Astrocyte (in vitro differentiated cells and primary cell): ENCODE data around the gene PGM2L1. TPM values are rescaled to one million over a fixed set of nuclear protein-coding genes. Genes with fewer than 3 reads are reported as not detected.

Source experiments
- DNase-seq: peaks from one replicate; pipeline ENCODE4 v3.0.0-alpha.2; 2010; ENCODE audit warnings: low read depth
- FAIRE-seq: peaks from 2 replicates; lab custom pipeline; 2011; peaks lifted over from hg19 to GRCh38; lab: Jason Lieb, UNC
- H2AFZ ChIP-seq: 2 replicates; pipeline ENCODE4 v1.6.0; 2012; ENCODE audit warnings: low read depth, low read length, inconsistent platforms
- H3K27ac ChIP-seq: 2 replicates; pipeline ENCODE4 v1.5.1; 2011; ENCODE audit warnings: low read depth, low read length, inconsistent platforms
- H3K27me3 ChIP-seq: 2 replicates; pipeline ENCODE4 v1.6.0; 2011; ENCODE audit warnings: low read length, inconsistent platforms; ENCODE audit not compliant: insufficient read depth
- H3K36me3 ChIP-seq: 2 replicates; pipeline ENCODE4 v1.5.1; 2011; ENCODE audit warnings: low read length, inconsistent platforms; ENCODE audit not compliant: insufficient read depth
- H3K4me1 ChIP-seq: 2 replicates; pipeline ENCODE4 v1.5.1; 2011; ENCODE audit warnings: low read length, inconsistent platforms; ENCODE audit not compliant: insufficient read depth
- H3K4me2 ChIP-seq: 2 replicates; pipeline ENCODE4 v1.6.0; 2012; ENCODE audit warnings: low read length, inconsistent platforms
- H3K4me3 ChIP-seq: 2 replicates; pipeline ENCODE4 v1.5.1; 2011; ENCODE audit warnings: low read depth, mild to moderate bottlenecking, low read length, inconsistent platforms; ENCODE audit not compliant: insufficient read depth
- H3K79me2 ChIP-seq: 2 replicates; pipeline ENCODE4 v1.6.0; 2012; ENCODE audit warnings: mild to moderate bottlenecking, low read length, inconsistent platforms; ENCODE audit not compliant: insufficient read depth
- H3K9ac ChIP-seq: 2 replicates; pipeline ENCODE4 v1.6.0; 2012; ENCODE audit warnings: mild to moderate bottlenecking, low read length, inconsistent platforms
- H3K9me3 ChIP-seq: 2 replicates; pipeline ENCODE4 v1.5.1; 2012; ENCODE audit warnings: low read depth, mild to moderate bottlenecking, low read length, inconsistent platforms; ENCODE audit not compliant: insufficient read depth
- H4K20me1 ChIP-seq: 2 replicates; pipeline ENCODE4 v1.6.0; 2012; ENCODE audit warnings: low read length, inconsistent platforms; ENCODE audit not compliant: insufficient read depth
- H3K27ac Mint-ChIP-seq: one replicate; pipeline ENCODE4 v1.8.0; 2021; ENCODE audit warnings: mild to moderate bottlenecking, mixed read lengths; ENCODE audit not compliant: unreplicated experiment
- H3K27me3 Mint-ChIP-seq: one replicate; pipeline ENCODE4 v1.8.0; 2021; ENCODE audit warnings: low read depth, mixed read lengths; ENCODE audit not compliant: unreplicated experiment
- H3K36me3 Mint-ChIP-seq: one replicate; pipeline ENCODE4 v1.8.0; 2021; ENCODE audit warnings: low read depth, mixed read lengths; ENCODE audit not compliant: unreplicated experiment
- H3K4me1 Mint-ChIP-seq: one replicate; pipeline ENCODE4 v1.8.0; 2021; ENCODE audit warnings: low read depth, mixed read lengths; ENCODE audit not compliant: unreplicated experiment
- H3K4me3 Mint-ChIP-seq: one replicate; pipeline ENCODE4 v1.8.0; 2021; ENCODE audit warnings: mild to moderate bottlenecking, moderate library complexity, mixed read lengths; ENCODE audit not compliant: unreplicated experiment
- H3K9me3 Mint-ChIP-seq: one replicate; pipeline ENCODE4 v1.8.0; 2021; ENCODE audit warnings: mild to moderate bottlenecking, mixed read lengths; ENCODE audit not compliant: unreplicated experiment
- EZH2 ChIP-seq: IDR thresholded peaks from 2 replicates; pipeline ENCODE4 v1.6.1; 2012; ENCODE audit warnings: mild to moderate bottlenecking, low read length, inconsistent platforms; ENCODE audit not compliant: insufficient read depth
- total RNA-seq: library from RNA; stranded (reverse); gene quantifications from 2 replicates; pipeline ENCODE4 v1.2.1, GENCODE V29; 2021
- TF ChIP-seq, protein P1 (sequence below): IDR thresholded peaks from 2 replicates; pipeline ENCODE4 v1.5.1; 2011; ENCODE audit warnings: low read depth, mild to moderate bottlenecking, inconsistent platforms, low read length, moderate library complexity; ENCODE audit not compliant: insufficient read depth

PGM2L1 gene
- total RNA-seq, 1 donor from 2014 or later = 43.6 TPM

DNA sequence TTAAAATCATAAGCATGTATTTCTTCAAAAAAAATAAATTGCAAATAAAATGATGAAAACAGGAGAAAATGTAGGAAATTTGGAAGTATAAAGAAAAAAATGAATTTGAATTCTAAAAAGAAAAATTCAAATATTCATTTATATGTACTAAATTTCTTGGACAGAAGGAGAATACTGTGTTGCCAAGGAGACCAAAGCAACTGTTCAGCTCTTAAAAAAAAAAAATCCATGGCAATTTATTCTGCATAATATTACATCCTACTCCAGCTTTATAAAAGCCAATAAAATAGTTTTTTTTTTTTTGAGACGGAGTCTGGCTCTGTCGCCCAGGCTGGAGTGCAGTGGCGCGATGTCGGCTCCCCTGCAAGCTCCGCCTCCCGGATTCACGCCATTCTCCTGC is 6.0 kb downstream of the PGM2L1 start:
- Histone ChIP-seq H2AFZ (no peak overlapping the region), H3K9ac (no peak overlapping the region), H3K27me3 (no peaks in the 10 kb centered on the region), H3K36me3 (no peaks in the 10 kb centered on the region), H3K9me3 (no peaks in the 10 kb centered on the region), H3K27ac (no peak overlapping the region), H3K4me2 (no peak overlapping the region), H4K20me1 (peaks cover 20% of the 10 kb centered on the region), H3K4me3 (no peak overlapping the region), H3K4me1 (no peaks in the 10 kb centered on the region), H3K79me2 (peaks cover 71% of the 10 kb centered on the region)
- no peaks in the 10 kb centered on the region for H3K36me3 Mint-ChIP-seq
- H3K27me3 Mint-ChIP-seq = no peaks in the 10 kb centered on the region
- H3K4me1 Mint-ChIP-seq = peaks cover 13% of the 10 kb centered on the region
- H3K27ac Mint-ChIP-seq = no peak overlapping the region
- DNase-seq (no peak), FAIRE-seq (no peak)
- H3K9me3 Mint-ChIP-seq = no peaks in the 10 kb centered on the region
- TF ChIP-seq EZH2 = no peak
- TF ChIP-seq, protein P1, sequence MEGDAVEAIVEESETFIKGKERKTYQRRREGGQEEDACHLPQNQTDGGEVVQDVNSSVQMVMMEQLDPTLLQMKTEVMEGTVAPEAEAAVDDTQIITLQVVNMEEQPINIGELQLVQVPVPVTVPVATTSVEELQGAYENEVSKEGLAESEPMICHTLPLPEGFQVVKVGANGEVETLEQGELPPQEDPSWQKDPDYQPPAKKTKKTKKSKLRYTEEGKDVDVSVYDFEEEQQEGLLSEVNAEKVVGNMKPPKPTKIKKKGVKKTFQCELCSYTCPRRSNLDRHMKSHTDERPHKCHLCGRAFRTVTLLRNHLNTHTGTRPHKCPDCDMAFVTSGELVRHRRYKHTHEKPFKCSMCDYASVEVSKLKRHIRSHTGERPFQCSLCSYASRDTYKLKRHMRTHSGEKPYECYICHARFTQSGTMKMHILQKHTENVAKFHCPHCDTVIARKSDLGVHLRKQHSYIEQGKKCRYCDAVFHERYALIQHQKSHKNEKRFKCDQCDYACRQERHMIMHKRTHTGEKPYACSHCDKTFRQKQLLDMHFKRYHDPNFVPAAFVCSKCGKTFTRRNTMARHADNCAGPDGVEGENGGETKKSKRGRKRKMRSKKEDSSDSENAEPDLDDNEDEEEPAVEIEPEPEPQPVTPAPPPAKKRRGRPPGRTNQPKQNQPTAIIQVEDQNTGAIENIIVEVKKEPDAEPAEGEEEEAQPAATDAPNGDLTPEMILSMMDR = no peak
- H3K4me3 Mint-ChIP-seq = no peak overlapping the region

DNA sequence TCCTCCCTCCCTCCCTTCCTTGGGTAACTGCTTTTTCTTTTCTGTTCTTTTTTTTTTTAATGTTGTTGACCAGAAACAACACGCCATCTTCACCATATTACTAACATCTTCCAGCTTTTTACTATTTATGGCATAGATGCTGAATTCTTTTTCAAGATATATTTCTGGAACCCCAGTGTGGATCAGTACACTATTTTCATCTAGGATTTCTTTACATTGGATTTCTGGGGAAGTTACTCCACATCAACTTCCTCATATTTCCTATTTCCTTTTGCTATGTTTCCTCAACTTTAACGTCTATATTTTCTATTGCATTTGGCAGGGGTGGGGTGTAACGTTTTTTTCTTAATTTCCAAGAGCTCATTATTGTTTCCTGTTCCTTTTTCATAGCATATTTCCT is 7.0 kb downstream of the PGM2L1 start:
- H3K4me3 ChIP-seq = no peak overlapping the region
- peaks cover 72% of the 10 kb centered on the region for H3K79me2 ChIP-seq
- Mint-ChIP-seq H3K36me3 (no peaks in the 10 kb centered on the region), H3K27ac (no peak overlapping the region), H3K4me1 (peaks cover 9% of the 10 kb centered on the region), H3K9me3 (no peaks in the 10 kb centered on the region), H3K27me3 (no peaks in the 10 kb centered on the region), H3K4me3 (no peak overlapping the region)
- H3K9ac ChIP-seq = no peak overlapping the region
- H3K4me2 ChIP-seq = no peak overlapping the region
- no peak overlapping the region for H3K27ac ChIP-seq
- DNase-seq (no peak), FAIRE-seq (no peak)
- H3K27me3 ChIP-seq = no peaks in the 10 kb centered on the region
- H3K9me3 ChIP-seq = no peaks in the 10 kb centered on the region
- no peaks in the 10 kb centered on the region for H3K36me3 ChIP-seq
- H2AFZ ChIP-seq = no peak overlapping the region
- peaks cover 23% of the 10 kb centered on the region for H4K20me1 ChIP-seq
- no peaks in the 10 kb centered on the region for H3K4me1 ChIP-seq
- TF ChIP-seq, protein P1 = no peak
- TF ChIP-seq EZH2 = no peak

DNA sequence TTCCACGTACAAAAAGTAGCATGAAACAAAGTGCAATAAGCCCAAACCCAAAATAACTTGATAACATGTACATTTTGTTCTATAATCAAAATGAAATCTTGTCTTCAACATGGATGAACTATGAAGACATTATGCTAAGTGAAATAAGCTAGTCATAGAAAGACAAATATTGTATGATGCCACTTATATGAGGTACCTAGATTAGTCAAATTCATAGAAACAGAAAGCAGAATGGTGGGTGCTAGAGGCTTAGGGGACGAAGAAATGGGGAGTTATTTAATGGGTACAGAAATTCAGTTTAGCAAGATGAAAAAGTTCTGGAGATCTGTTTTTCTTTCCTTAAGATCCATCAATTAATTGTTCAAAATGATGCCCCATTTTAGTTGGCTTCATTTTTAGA is 7.5 kb downstream of the PGM2L1 start:
- TF ChIP-seq, protein P1 = no peak
- TF ChIP-seq EZH2 = no peak
- no peak overlapping the region for H3K27ac ChIP-seq
- Mint-ChIP-seq H3K36me3 (no peaks in the 10 kb centered on the region), H3K4me3 (no peak overlapping the region), H3K9me3 (no peaks in the 10 kb centered on the region), H3K27ac (no peak overlapping the region), H3K27me3 (no peaks in the 10 kb centered on the region), H3K4me1 (peaks cover 9% of the 10 kb centered on the region)
- H4K20me1 ChIP-seq = peaks cover 23% of the 10 kb centered on the region
- H2AFZ ChIP-seq = no peak overlapping the region
- FAIRE-seq (no peak), DNase-seq (no peak)
- H3K27me3 ChIP-seq = no peaks in the 10 kb centered on the region
- no peaks in the 10 kb centered on the region for H3K36me3 ChIP-seq
- H3K79me2 ChIP-seq = peaks cover 74% of the 10 kb centered on the region
- H3K4me3 ChIP-seq = no peak overlapping the region
- no peak overlapping the region for H3K4me2 ChIP-seq
- no peaks in the 10 kb centered on the region for H3K4me1 ChIP-seq
- no peak overlapping the region for H3K9ac ChIP-seq
- H3K9me3 ChIP-seq = no peaks in the 10 kb centered on the region
